ENCODE results near the gene SPATA45. TPM values are rescaled to one million over a fixed set of nuclear protein-coding genes. Genes with fewer than 3 reads are reported as not detected.

Gene SPATA45
- total and polyA plus RNA-seq, 2 of the 13 experiments (the other 11 are each of a cell fraction or from before 2014, with no cell fraction given): 0.17 to 0.64 TPM

DNA sequence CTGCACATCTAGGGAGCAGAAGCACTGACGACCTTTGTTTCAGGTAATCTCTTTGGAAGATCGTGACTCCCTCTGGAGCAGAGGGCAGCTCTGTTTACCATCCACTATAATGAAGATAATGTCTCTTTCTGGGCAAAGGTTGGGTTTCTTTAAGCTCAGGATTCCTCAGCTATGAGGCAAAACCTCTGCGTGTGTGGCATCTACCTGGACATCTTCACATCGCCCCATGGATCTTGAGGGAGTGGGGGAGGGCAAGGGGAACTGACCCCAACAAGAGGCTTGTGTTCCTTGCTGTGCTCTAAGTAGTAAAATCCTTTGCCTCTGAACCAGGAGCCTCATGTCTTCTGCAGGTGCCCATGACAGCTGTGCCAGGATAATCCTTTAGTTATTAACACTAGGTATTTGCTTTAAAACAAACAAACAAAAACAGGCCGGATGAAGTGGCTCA, 19.6 kb downstream of the SPATA45 start (continued):
- TF ChIP-seq ZNF761 (CRISPR knock-in tag; conservative IDR thresholded peaks at IDR 0.05) (no peak), NR2F6 (IDR thresholded peaks at IDR 0.05) (peak; percentile 82), NR2F6 (CRISPR knock-in tag; IDR thresholded peaks at IDR 0.05) (peak; percentile 78), ZNF441 (CRISPR knock-in tag; IDR thresholded peaks at IDR 0.05; ENCODE audit: borderline replicate concordance) (no peak), MAX (IDR thresholded peaks at IDR 0.05) (peak; percentile 36; the same call in 1 of the 2 replicates), MEIS1 (CRISPR knock-in tag; IDR thresholded peaks at IDR 0.05; ENCODE audit: borderline replicate concordance) (peak; percentile 67; the same call in 1 of the 2 replicates), MBNL3 (CRISPR knock-in tag; conservative IDR thresholded peaks at IDR 0.05) (no peak), ISX (CRISPR knock-in tag; conservative IDR thresholded peaks at IDR 0.05) (no peak), ZNF101 (CRISPR knock-in tag; IDR thresholded peaks at IDR 0.05; ENCODE audit: borderline replicate concordance, low read depth) (no peak), RARA (CRISPR knock-in tag; IDR thresholded peaks at IDR 0.05) (peak; percentile 59), ARID2 (CRISPR knock-in tag; IDR thresholded peaks at IDR 0.05; ENCODE audit: borderline replicate concordance) (no peak), SRSF9 (IDR thresholded peaks at IDR 0.05; ENCODE audit: borderline replicate concordance, insufficient read depth, low read depth, low read length, poor library complexity, severe bottlenecking) (no peak), RAD51 (IDR thresholded peaks at IDR 0.05; ENCODE audit: borderline replicate concordance) (no peak), ZFP36L1 (CRISPR knock-in tag; IDR thresholded peaks at IDR 0.05) (no peak), SNAI1 (CRISPR knock-in tag; IDR thresholded peaks at IDR 0.05; ENCODE audit: borderline replicate concordance) (0 out of 2 replicates have a peak, but pooled peaks have one; percentile 16), STAG1 (CRISPR knock-in tag; IDR thresholded peaks at IDR 0.05) (peak; percentile 14; the same call in 1 of the 2 replicates), ZSCAN5A (CRISPR knock-in tag; IDR thresholded peaks at IDR 0.05; ENCODE audit: borderline replicate concordance) (0 out of 2 replicates have a peak, but pooled peaks have one; percentile 39), ZNF616 (CRISPR knock-in tag; IDR thresholded peaks at IDR 0.05; ENCODE audit: low read depth) (no peak), HHEX (CRISPR knock-in tag; IDR thresholded peaks at IDR 0.05) (peak; percentile 39; the same call in 1 of the 2 replicates), KDM2A (CRISPR knock-in tag; IDR thresholded peaks at IDR 0.05; ENCODE audit: borderline replicate concordance, low read depth) (no peak), ZNF547 (CRISPR knock-in tag; IDR thresholded peaks at IDR 0.05) (no peak), ZFP1 (CRISPR knock-in tag; IDR thresholded peaks at IDR 0.05) (0 out of 2 replicates have a peak, but pooled peaks have one; percentile 11), ZNF354B (CRISPR knock-in tag; IDR thresholded peaks at IDR 0.05) (no peak), DRAP1 (CRISPR knock-in tag; IDR thresholded peaks at IDR 0.05) (peak; percentile 44; the same call in 1 of the 2 replicates)
- TF ChIP-seq, protein P1, sequence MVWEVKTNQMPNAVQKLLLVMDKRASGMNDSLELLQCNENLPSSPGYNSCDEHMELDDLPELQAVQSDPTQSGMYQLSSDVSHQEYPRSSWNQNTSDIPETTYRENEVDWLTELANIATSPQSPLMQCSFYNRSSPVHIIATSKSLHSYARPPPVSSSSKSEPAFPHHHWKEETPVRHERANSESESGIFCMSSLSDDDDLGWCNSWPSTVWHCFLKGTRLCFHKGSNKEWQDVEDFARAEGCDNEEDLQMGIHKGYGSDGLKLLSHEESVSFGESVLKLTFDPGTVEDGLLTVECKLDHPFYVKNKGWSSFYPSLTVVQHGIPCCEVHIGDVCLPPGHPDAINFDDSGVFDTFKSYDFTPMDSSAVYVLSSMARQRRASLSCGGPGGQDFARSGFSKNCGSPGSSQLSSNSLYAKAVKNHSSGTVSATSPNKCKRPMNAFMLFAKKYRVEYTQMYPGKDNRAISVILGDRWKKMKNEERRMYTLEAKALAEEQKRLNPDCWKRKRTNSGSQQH (CRISPR knock-in tag; IDR thresholded peaks at IDR 0.05; ENCODE audit: low read depth): no peak
- TF ChIP-seq, protein P2, sequence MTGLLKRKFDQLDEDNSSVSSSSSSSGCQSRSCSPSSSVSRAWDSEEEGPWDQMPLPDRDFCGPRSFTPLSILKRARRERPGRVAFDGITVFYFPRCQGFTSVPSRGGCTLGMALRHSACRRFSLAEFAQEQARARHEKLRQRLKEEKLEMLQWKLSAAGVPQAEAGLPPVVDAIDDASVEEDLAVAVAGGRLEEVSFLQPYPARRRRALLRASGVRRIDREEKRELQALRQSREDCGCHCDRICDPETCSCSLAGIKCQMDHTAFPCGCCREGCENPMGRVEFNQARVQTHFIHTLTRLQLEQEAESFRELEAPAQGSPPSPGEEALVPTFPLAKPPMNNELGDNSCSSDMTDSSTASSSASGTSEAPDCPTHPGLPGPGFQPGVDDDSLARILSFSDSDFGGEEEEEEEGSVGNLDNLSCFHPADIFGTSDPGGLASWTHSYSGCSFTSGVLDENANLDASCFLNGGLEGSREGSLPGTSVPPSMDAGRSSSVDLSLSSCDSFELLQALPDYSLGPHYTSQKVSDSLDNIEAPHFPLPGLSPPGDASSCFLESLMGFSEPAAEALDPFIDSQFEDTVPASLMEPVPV (CRISPR knock-in tag; IDR thresholded peaks at IDR 0.05): no peak

All from HepG2 (cell line).